GM12878 (cell line): ENCODE data around the gene PARN. TPM values are rescaled to one million over a fixed set of nuclear protein-coding genes. Genes with fewer than 3 reads are reported as not detected.

ENCODE experiments used
- ATAC-seq: fragments of 200-7000 bp; cut with Tn5 transposase; 3 replicates; pipeline ENCODE4 v1.9.1; 2020; ENCODE audit warnings: mild to moderate bottlenecking, moderate library complexity
- BruUV-seq: library from RNA; stranded (reverse); fragments of 400-500 nt; replicated peaks from 2 replicates; lab custom pipeline; 2021; lab: Mats Ljungman, UMichigan
- CTCF ChIA-PET: fragments of 300-600 bp; sonication (Branson Sonifier 250); formaldehyde crosslinking; extraction: SDS; loops from one replicate; lab custom pipeline; 2021; ENCODE audit warnings: inconsistent platforms; lab: Yijun Ruan, JAX
- POLR2A ChIA-PET: fragments of 350-600 bp; formaldehyde crosslinking; extraction: SDS; loops from one replicate; lab custom pipeline; 2021; ENCODE audit warnings: inconsistent platforms; lab: Charles Lee
- RAD21 ChIA-PET: fragments of 300-600 bp; sonication (Branson Sonifier 250); formaldehyde crosslinking; loops from one replicate; lab custom pipeline; 2023; ENCODE audit warnings: antibody characterized with exemption; ENCODE audit not compliant: unreplicated experiment; lab: Charles Lee
- SMC1A ChIA-PET: fragments of 300-600 bp; sonication (Branson Sonifier 250); formaldehyde crosslinking; loops from one replicate; lab custom pipeline; 2023; ENCODE audit not compliant: unreplicated experiment, uncharacterized antibody; lab: Charles Lee
- DNase-seq: peaks from one replicate; pipeline ENCODE4 v3.0.0-alpha.2; 2011; ENCODE audit warnings: low read depth, low spot score
- FAIRE-seq: peaks from 3 replicates; lab custom pipeline; 2011; peaks lifted over from hg19 to GRCh38; lab: Jason Lieb, UNC
- H2AFZ ChIP-seq: 2 replicates; pipeline ENCODE4 v1.6.0; 2011; ENCODE audit warnings: low read depth, low read length, control low read depth; ENCODE audit not compliant: control insufficient read depth
- H3K27ac ChIP-seq: 2 replicates; pipeline ENCODE4 v1.5.1; 2011; ENCODE audit warnings: control low read depth; ENCODE audit not compliant: control insufficient read depth, insufficient read depth
- H3K27me3 ChIP-seq, 2 experiments: replicated peaks in 1 of 2; 2 replicates each; pipeline versions ENCODE4 v1.6.0 to v1.6.1; 2011; ENCODE audit warnings: low read length in 1 of 2; ENCODE audit not compliant: control insufficient read depth in 2 of 2, insufficient read depth in 2 of 2
- H3K36me3 ChIP-seq, 2 experiments: 2 replicates each; pipeline ENCODE4 v1.5.1; 2011; ENCODE audit warnings: low read length in 1 of 2; ENCODE audit not compliant: control insufficient read depth in 2 of 2, insufficient read depth in 2 of 2
- H3K4me1 ChIP-seq: 2 replicates; pipeline ENCODE4 v1.6.1; 2011; ENCODE audit warnings: mild to moderate bottlenecking, low read length, moderate library complexity, mixed read lengths; ENCODE audit not compliant: control insufficient read depth, insufficient read depth
- H3K4me2 ChIP-seq: 2 replicates; pipeline ENCODE4 v1.6.0; 2011; ENCODE audit warnings: control low read depth; ENCODE audit not compliant: control insufficient read depth, insufficient read depth
- H3K4me3 ChIP-seq: fragments of 200-600 bp; sonication (generic); 2 replicates; pipeline ENCODE4 v1.5.1; 2016
- H3K79me2 ChIP-seq: 2 replicates; pipeline ENCODE4 v1.6.0; 2011; ENCODE audit warnings: low read length; ENCODE audit not compliant: control insufficient read depth, insufficient read depth
- H3K9ac ChIP-seq: 2 replicates; pipeline ENCODE4 v1.8.0; 2011; ENCODE audit warnings: low read length, control low read depth, mixed read lengths; ENCODE audit not compliant: control insufficient read depth, insufficient read depth
- H3K9me3 ChIP-seq: replicated peaks from 3 replicates; pipeline ENCODE4 v1.5.1; 2011; ENCODE audit warnings: mild to moderate bottlenecking, low read length; ENCODE audit not compliant: control insufficient read depth, insufficient read depth
- H4K20me1 ChIP-seq: 2 replicates; pipeline ENCODE4 v1.6.0; 2011; ENCODE audit not compliant: control insufficient read depth, insufficient read depth
- CREM ChIP-seq: IDR thresholded peaks from 2 replicates; pipeline ENCODE4 v1.6.1; 2014; ENCODE audit warnings: antibody characterized with exemption, low read depth
- HDAC6 ChIP-seq: fragments of 200-600 bp; sonication (generic); IDR thresholded peaks from one replicate; pipeline ENCODE4 v1.8.0; 2017; ENCODE audit warnings: antibody characterized with exemption; ENCODE audit not compliant: unreplicated experiment
- NRF1 ChIP-seq: conservative IDR thresholded peaks from 2 replicates; pipeline ENCODE4 v1.6.1; 2011; ENCODE audit warnings: mild to moderate bottlenecking, low read depth, low read length, improper control_type of control experiment
- SIX5 ChIP-seq: IDR thresholded peaks from 2 replicates; pipeline ENCODE4 v1.6.1; 2011; ENCODE audit warnings: mild to moderate bottlenecking, low read depth, low read length, moderate library complexity; ENCODE audit not compliant: severe bottlenecking
- SUZ12 ChIP-seq: fragments of 200-600 bp; sonication (generic); IDR thresholded peaks from one replicate; pipeline ENCODE4 v1.6.1; 2018; ENCODE audit warnings: antibody characterized with exemption, mild to moderate bottlenecking; ENCODE audit not compliant: unreplicated experiment
- WGBS: methylation state at CpG from one replicate; pipeline ENCODE4 v1.1.6; 2016; ENCODE audit warnings: low lambda C conversion rate; ENCODE audit not compliant: insufficient replicate concordance, insufficient coverage; ENCODE audit errors: missing lambda C conversion rate; 5-methylcytosine and 5-hydroxymethylcytosine counted together
- in situ Hi-C: fragments of 300-500 bp; cut with MboI; formaldehyde crosslinking; loops from 9 replicates; pipeline ENCODE4 v1.14.3; 2018; ENCODE audit warnings: mixed read lengths
- intact Hi-C: fragments of 100-400 bp; cut with micrococcal nuclease; formaldehyde crosslinking; loops from one replicate; pipeline ENCODE4 v1.14.2; 2022; ENCODE audit not compliant: unreplicated experiment
- polyA plus RNA-seq, 11 experiments: library from polyadenylated mRNA; depleted of rRNA in 4 of 11; unstranded in 6 of 11; stranded (reverse) in 5 of 11; fragments of >200 nt; fragmentation: Nextera tagmentation in 4 of 11; fragmentation: Illumina TruSeq in 1 of 11; extraction: Ambion mirVana in 4 of 11; extraction: Trizol in 1 of 11; gene quantifications; 1 replicate in 1 of 11; 2 replicates in 10 of 11; pipeline versions ENCODE4 v1.2.1 to v1.2.3, GENCODE V29; 2011 to 2016; ENCODE audit warnings: inconsistent platforms in 2 of 11, missing spikeins in 2 of 11, low read depth in 1 of 11
- total RNA-seq, 4 experiments: library from RNA; depleted of rRNA in 3 of 4; stranded (reverse); fragments of >200 nt in 3 of 4; fragmentation: Illumina TruSeq in 1 of 4; extraction: Trizol in 1 of 4; gene quantifications; 2 replicates each; pipeline versions ENCODE4 v1.2.1 to v1.2.3, GENCODE V29; 2013 to 2021
- TF ChIP-seq, protein P1 (sequence below): fragments of 150-350 bp; IDR thresholded peaks from 2 replicates; pipeline ENCODE4 v1.6.1; 2016; ENCODE audit warnings: low read depth, low read length

Gene PARN
- total and polyA plus RNA-seq, 10 of the 15 experiments (the other 5 are each of a cell fraction or from before 2014, with no cell fraction given) = 15.6 to 77.3 (median 47.7) TPM

DNA sequence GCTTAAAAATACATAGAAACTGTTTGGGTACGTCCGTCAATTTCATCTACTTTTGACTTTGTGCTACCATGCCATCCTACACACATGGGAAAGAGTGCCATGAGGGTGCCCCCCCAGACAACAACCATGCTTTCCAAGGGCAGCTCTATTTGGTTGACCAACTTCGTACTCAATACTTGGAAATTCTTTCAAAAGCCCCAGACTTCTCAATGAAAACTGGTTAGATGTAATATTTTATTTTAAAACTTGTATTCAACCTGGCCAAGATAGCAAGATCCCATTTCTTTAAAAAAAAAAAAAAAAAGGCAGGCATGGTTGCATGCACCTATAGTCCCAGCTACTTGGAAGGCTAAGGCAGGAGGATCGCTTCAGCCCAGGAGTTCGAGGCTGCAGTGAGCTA is 98.4 kb downstream of the PARN start:
- RAD21 ChIA-PET = interaction anchor here (1.1 kb wide), 1 partner anchor 231 kb away, joined by 3 read pairs; no protein-coding TSS in a partner anchor
- CTCF ChIA-PET = interaction anchor here (0.6 to 2.6 kb wide), 3 partner anchors 14 to 612 kb away, joined by 3 to 8 read pairs (median 4); partner anchors contain the start of gene ERCC4
- no peak overlapping the region for H2AFZ ChIP-seq
- DNase-seq (no peak), ATAC-seq (no peak), FAIRE-seq (no peak)
- peaks cover 9% of the 10 kb centered on the region; the same call in 1 of the 2 replicates for H3K4me1 ChIP-seq
- no peak overlapping the region for H3K4me3 ChIP-seq
- H3K4me2 ChIP-seq = no peak overlapping the region
- H3K9me3 ChIP-seq = no peaks in the 10 kb centered on the region
- TF ChIP-seq NRF1 = no peak
- TF ChIP-seq, protein P1, sequence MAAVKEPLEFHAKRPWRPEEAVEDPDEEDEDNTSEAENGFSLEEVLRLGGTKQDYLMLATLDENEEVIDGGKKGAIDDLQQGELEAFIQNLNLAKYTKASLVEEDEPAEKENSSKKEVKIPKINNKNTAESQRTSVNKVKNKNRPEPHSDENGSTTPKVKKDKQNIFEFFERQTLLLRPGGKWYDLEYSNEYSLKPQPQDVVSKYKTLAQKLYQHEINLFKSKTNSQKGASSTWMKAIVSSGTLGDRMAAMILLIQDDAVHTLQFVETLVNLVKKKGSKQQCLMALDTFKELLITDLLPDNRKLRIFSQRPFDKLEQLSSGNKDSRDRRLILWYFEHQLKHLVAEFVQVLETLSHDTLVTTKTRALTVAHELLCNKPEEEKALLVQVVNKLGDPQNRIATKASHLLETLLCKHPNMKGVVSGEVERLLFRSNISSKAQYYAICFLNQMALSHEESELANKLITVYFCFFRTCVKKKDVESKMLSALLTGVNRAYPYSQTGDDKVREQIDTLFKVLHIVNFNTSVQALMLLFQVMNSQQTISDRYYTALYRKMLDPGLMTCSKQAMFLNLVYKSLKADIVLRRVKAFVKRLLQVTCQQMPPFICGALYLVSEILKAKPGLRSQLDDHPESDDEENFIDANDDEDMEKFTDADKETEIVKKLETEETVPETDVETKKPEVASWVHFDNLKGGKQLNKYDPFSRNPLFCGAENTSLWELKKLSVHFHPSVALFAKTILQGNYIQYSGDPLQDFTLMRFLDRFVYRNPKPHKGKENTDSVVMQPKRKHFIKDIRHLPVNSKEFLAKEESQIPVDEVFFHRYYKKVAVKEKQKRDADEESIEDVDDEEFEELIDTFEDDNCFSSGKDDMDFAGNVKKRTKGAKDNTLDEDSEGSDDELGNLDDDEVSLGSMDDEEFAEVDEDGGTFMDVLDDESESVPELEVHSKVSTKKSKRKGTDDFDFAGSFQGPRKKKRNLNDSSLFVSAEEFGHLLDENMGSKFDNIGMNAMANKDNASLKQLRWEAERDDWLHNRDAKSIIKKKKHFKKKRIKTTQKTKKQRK = no peak
- no peak for TF ChIP-seq HDAC6
- TF ChIP-seq SIX5 = no peak
- TF ChIP-seq SUZ12 = no peak
- no peak for TF ChIP-seq CREM
- no peaks in the 10 kb centered on the region for H3K27me3 ChIP-seq
- SMC1A ChIA-PET = interaction anchor here (0.7 to 1.0 kb wide), 3 partner anchors 17 to 252 kb away, joined by 3 to 4 read pairs (median 3); no protein-coding TSS in a partner anchor
- POLR2A ChIA-PET = interaction anchor here (0.7 kb wide), 1 partner anchor 227 kb away, joined by 6 read pairs; no protein-coding TSS in a partner anchor
- H3K79me2 ChIP-seq = no peaks in the 10 kb centered on the region; the same call in 1 of the 2 replicates
- intact Hi-C loops = no loop called here
- H4K20me1 ChIP-seq = no peaks in the 10 kb centered on the region
- H3K9ac ChIP-seq = no peak overlapping the region
- H3K36me3 ChIP-seq = peaks cover 0 to 4% of the 10 kb centered on the region in 2 experiments; a peak in 3 of 4 replicates
- BruUV-seq = no TSS peak
- in situ Hi-C loops = no loop called here
- H3K27ac ChIP-seq = no peak overlapping the region
- 97% methylated on average over 5 of the region's 5 CpGs for WGBS
